ENCODE data around the gene PDCD2.
"Not testable (repeated sequence)": the region's sequence is repeated elsewhere in the genome, so short reads cannot be mapped to it uniquely, and the experiment has no call there.

PDCD2 gene

GRCh38 chr6:170584181-170584953 lies at the start of gene PDCD2:
Gene PDCD2, minus strand, starts transcription at chr6:170584637. Its CDS starts 56 bp downstream, at chr6:170584581.
- DNase-seq = peak; percentile 79

- DNase-seq = not testable (repeated sequence)
These were observed 31.6 kb upstream of the PDCD2 start for GRCh38 chr6:170616020-170616554.

- not testable (repeated sequence) for DNase-seq
These were observed 27.9 kb upstream of the PDCD2 start for GRCh38 chr6:170612256-170612804.

- not testable (repeated sequence) for DNase-seq
These were observed 24.8 kb upstream of the PDCD2 start for GRCh38 chr6:170609225-170609624.

- no peak for DNase-seq
These were observed 21.3 kb upstream of the PDCD2 start for GRCh38 chr6:170605574-170606259.

- DNase-seq = no peak
These were observed 12.8 kb upstream of the PDCD2 start for GRCh38 chr6:170597278-170597677.

- DNase-seq = no peak
These were observed 12.0 kb upstream of the PDCD2 start for GRCh38 chr6:170596426-170596825.

- no peak for DNase-seq
These were observed 6.3 kb upstream of the PDCD2 start for GRCh38 chr6:170590725-170591124.

- peak; percentile 56 for DNase-seq
These were observed 589 bp upstream of the PDCD2 start for GRCh38 chr6:170584954-170585498.

GRCh38 chr6:170583756-170584180 lies 669 bp downstream of the PDCD2 start:
- no peak for DNase-seq

GRCh38 chr6:170578909-170579308 lies 5.5 kb downstream of the PDCD2 start:
- DNase-seq = no peak

GRCh38 chr6:170575250-170575649 lies 9.2 kb downstream of the PDCD2 start:
- no peak for DNase-seq

GRCh38 chr6:170572704-170573466 lies 11.6 kb downstream of the PDCD2 start:
- DNase-seq = no peak

- DNase-seq = no peak
These were observed 19.4 kb downstream of the PDCD2 start for GRCh38 chr6:170564936-170565530.

- no peak for DNase-seq
These were observed 22.9 kb downstream of the PDCD2 start for GRCh38 chr6:170561555-170561954.

GRCh38 chr6:170555305-170555704 lies 29.1 kb downstream of the PDCD2 start:
- no peak for DNase-seq

GRCh38 chr6:170554796-170555137 lies 29.7 kb downstream of the PDCD2 start:
- DNase-seq = no peak

GRCh38 chr6:170554013-170554795 lies 30.2 kb downstream of the PDCD2 start, which contains the start of gene TBP:
Gene TBP, plus strand, starts transcription at chr6:170554369. Its CDS starts 2,661 bp downstream, at chr6:170557030.
- peak; percentile 93 for DNase-seq

- no peak for DNase-seq
These were observed 30.9 kb downstream of the PDCD2 start for GRCh38 chr6:170553534-170554012.

- DNase-seq = peak; percentile 83
These were observed 31.5 kb downstream of the PDCD2 start, which contains the start of gene PSMB1 for GRCh38 chr6:170552765-170553533. Gene PSMB1, minus strand, starts transcription at chr6:170553307. Its CDS starts 65 bp downstream, at chr6:170553242.
